HFFc6 (cell line): ENCODE measurements around the gene FSTL4. TPM values are rescaled to one million over a fixed set of nuclear protein-coding genes. Genes with fewer than 3 reads are reported as not detected.

ENCODE experiments used
- DNase-seq: peaks from one replicate; pipeline ENCODE4 v3.0.0-alpha.2; 2018
- H3K27ac Mint-ChIP-seq: 2 replicates; pipeline ENCODE4 v1.8.0; 2020; ENCODE audit warnings: mild to moderate bottlenecking, mixed read lengths
- H3K27me3 Mint-ChIP-seq: 2 replicates; pipeline ENCODE4 v1.8.0; 2021; ENCODE audit warnings: mild to moderate bottlenecking, moderate library complexity, mixed read lengths; ENCODE audit not compliant: insufficient read depth
- H3K36me3 Mint-ChIP-seq: 2 replicates; pipeline ENCODE4 v1.8.0; 2021; ENCODE audit warnings: low read depth, mixed read lengths
- H3K4me1 Mint-ChIP-seq: 2 replicates; pipeline ENCODE4 v1.8.0; 2020; ENCODE audit warnings: low read depth, mixed read lengths
- H3K4me3 Mint-ChIP-seq: 2 replicates; pipeline ENCODE4 v1.8.0; 2020; ENCODE audit warnings: mild to moderate bottlenecking, moderate library complexity, mixed read lengths
- H3K9me3 Mint-ChIP-seq: 2 replicates; pipeline ENCODE4 v1.8.0; 2020; ENCODE audit warnings: mild to moderate bottlenecking, mixed read lengths
- CTCF ChIP-seq: fragments of 200-600 bp; sonication (generic); IDR thresholded peaks from 2 replicates; pipeline ENCODE4 v1.5.0; 2021; ENCODE audit warnings: antibody characterized with exemption, mild to moderate bottlenecking
- total RNA-seq, 6 experiments: library from RNA; stranded (reverse); fragmentation: NEBNext Ultra II Directional; extraction: Animal tissue kit (Norgen Biotek cat#: 25700); gene quantifications; 2 replicates in 1 of 6; 3 replicates in 5 of 6; pipeline ENCODE4 v1.2.3, GENCODE V29; 2021

The FSTL4 gene
- total RNA-seq, 6 experiments from 2014 or later: not detected

DNA sequence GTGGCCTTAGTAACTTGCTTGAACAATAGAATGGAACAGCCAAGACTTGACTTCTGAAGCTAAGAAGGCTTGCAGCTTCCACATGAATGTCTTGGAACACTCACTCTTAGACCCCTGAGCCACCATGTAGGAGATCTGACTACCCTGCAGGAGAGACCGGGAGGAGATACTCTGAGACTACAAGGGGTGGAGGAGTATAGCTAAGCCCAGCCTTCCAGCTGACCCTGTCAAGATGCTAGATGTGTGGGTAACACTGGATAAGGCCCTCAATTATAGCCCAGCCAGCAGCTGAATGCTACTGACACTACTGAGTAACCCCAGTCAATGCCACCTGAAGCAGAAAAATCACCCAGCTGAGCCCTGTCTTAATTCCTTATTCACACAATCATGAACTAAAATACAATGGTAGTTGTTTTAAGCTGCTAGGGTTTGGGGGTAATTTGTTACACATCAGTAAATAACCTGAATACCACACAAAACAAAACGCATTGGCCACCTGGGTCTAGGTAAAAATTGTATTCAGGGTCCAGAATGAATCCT lies 180.9 kb downstream of the FSTL4 start:
- peaks cover 23% of the 10 kb centered on the region for H3K27me3 Mint-ChIP-seq
- no peak overlapping the region for H3K27ac Mint-ChIP-seq
- no peak overlapping the region for H3K4me3 Mint-ChIP-seq
- TF ChIP-seq CTCF: no peak
- H3K36me3 Mint-ChIP-seq: no peaks in the 10 kb centered on the region
- H3K9me3 Mint-ChIP-seq: no peaks in the 10 kb centered on the region
- no peaks in the 10 kb centered on the region for H3K4me1 Mint-ChIP-seq
- no peak for DNase-seq

DNA sequence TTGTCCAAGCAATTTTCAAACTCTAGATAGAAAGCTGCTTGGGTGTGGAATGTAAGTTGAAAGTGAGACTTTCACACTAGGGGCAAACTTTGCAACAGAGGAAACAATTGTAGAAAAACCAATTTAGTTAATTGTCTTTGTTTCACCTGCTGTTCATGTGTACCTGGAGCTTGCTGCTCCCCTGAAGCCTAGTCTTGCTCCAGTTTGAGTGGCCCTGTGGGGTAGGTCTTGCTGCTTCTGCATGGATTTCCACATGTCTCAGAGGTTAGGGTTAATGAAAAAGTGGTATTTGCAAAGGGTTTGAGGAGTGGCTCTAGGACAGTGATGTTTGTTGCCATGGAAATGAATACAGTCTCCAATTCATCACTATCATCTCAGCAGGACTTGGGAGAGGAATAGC lies 182.2 kb downstream of the FSTL4 start:
- Mint-ChIP-seq H3K27me3 (peaks cover 25% of the 10 kb centered on the region), H3K4me1 (no peaks in the 10 kb centered on the region), H3K36me3 (no peaks in the 10 kb centered on the region), H3K4me3 (no peak overlapping the region), H3K9me3 (no peaks in the 10 kb centered on the region), H3K27ac (no peak overlapping the region)
- DNase-seq: no peak
- no peak for TF ChIP-seq CTCF

DNA sequence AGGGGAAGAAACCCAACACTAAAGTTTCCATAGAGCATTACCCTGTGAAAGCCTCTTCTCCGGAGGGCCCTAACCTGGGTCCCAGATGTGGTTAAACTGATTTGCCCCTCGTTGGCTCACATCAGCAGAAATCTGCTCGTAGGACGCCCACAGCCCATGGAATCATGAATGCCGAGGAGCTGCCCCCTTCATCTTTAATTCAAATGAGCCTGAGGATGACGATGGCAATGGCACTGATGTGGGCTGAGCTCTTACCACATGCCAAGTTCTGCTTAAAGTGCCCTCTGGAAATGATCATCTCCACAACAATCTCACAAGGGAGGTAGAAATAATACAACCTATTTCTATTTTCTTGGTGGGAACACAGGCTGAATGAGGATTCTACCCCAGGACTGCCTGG lies 183.3 kb downstream of the FSTL4 start:
- Mint-ChIP-seq H3K4me1 (no peaks in the 10 kb centered on the region), H3K9me3 (no peaks in the 10 kb centered on the region), H3K36me3 (no peaks in the 10 kb centered on the region), H3K4me3 (no peak overlapping the region), H3K27ac (no peak overlapping the region), H3K27me3 (peaks cover 25% of the 10 kb centered on the region)
- DNase-seq: no peak
- TF ChIP-seq CTCF: no peak

DNA sequence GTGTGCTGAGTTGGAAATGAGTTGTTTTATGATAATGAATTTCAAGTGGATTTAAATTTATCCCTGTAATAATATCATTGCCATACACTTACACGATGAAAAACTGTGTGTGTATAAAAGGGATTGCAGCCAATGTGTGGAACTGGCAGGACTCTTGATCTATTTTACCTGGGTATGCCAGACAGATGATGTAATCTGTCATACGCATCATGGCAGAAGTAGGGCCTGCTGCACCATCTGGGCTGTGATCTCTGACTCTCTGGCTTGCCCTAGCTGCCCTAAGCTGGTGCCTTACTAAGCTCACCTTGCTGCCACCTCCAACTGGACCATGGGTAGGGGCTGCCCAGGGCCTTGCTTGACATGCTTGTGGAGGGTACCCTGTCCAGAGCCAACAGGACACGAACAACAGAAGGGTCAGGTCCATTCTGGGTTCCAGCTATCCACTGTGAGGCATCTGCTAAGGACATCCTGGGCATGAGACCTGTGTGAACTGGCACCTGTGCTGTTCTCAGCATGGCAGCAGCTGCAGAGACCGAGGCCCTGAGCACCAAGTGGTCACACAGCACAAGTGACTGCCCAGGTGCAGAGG lies 184.2 kb downstream of the FSTL4 start:
- Mint-ChIP-seq H3K4me3 (no peak overlapping the region), H3K27me3 (peaks cover 24% of the 10 kb centered on the region), H3K27ac (no peak overlapping the region), H3K9me3 (no peaks in the 10 kb centered on the region), H3K4me1 (peaks cover 8% of the 10 kb centered on the region), H3K36me3 (no peaks in the 10 kb centered on the region)
- DNase-seq: no peak
- no peak for TF ChIP-seq CTCF

- H3K4me3 Mint-ChIP-seq: no peak overlapping the region
- DNase-seq: no peak
- H3K36me3 Mint-ChIP-seq: no peaks in the 10 kb centered on the region
- H3K27me3 Mint-ChIP-seq: peaks cover 25% of the 10 kb centered on the region
- peaks cover 8% of the 10 kb centered on the region for H3K4me1 Mint-ChIP-seq
- TF ChIP-seq CTCF: no peak
- no peaks in the 10 kb centered on the region for H3K9me3 Mint-ChIP-seq
- no peak overlapping the region for H3K27ac Mint-ChIP-seq
Measured at GRCh38 chr5:133427121-133427777, 185.1 kb downstream of the FSTL4 start.
